HCT116 (cell line): ENCODE measurements around the gene USP21. TPM values are rescaled to one million over a fixed set of nuclear protein-coding genes. Genes with fewer than 3 reads are reported as not detected.

ENCODE experiments used
- ATAC-seq: fragments of 200-7000 bp; cut with Tn5 transposase; 2 replicates; pipeline ENCODE4 v1.9.1; 2020; ENCODE audit warnings: mild to moderate bottlenecking, moderate library complexity
- BruUV-seq: library from RNA; stranded (reverse); fragments of 400-500 nt; replicated peaks from 2 replicates; lab custom pipeline; 2021; lab: Mats Ljungman, UMichigan
- CTCF ChIA-PET: fragments of 300-600 bp; sonication (Branson Sonifier 250); formaldehyde crosslinking; loops from one replicate; lab custom pipeline; 2021; ENCODE audit warnings: antibody characterized with exemption; lab: Charles Lee
- POLR2A ChIA-PET: fragments of 300-600, 350-600 bp; sonication (Branson Sonifier 250); formaldehyde crosslinking; loops from one replicate; lab custom pipeline; 2021; ENCODE audit warnings: antibody characterized with exemption; lab: Charles Lee
- RAD21 ChIA-PET, 2 experiments: fragments of 300-600 bp; sonication (Branson Sonifier 250); formaldehyde crosslinking; loops; one replicate each; lab custom pipeline; 2023; ENCODE audit warnings: low total read pairs in 2 of 2; ENCODE audit not compliant: uncharacterized antibody in 2 of 2, unreplicated experiment in 2 of 2, low non-redundant PET in 1 of 2; lab: Charles Lee
- DNase-seq: peaks from one replicate; pipeline ENCODE4 v3.0.0-alpha.2; 2010; ENCODE audit warnings: low read depth, low spot score
- H2AFZ ChIP-seq: fragments of 200-600 bp; shearing (Covaris generic), sonication (generic); 2 replicates; pipeline ENCODE4 v1.6.1; 2017; ENCODE audit warnings: low read depth, mixed run types, mixed read lengths, antibody characterized with exemption, low read length; ENCODE audit not compliant: poor library complexity, severe bottlenecking
- H3K27ac ChIP-seq: 2 replicates; pipeline ENCODE4 v1.5.1; 2012; ENCODE audit warnings: low read depth, low read length
- H3K27me3 ChIP-seq: fragments of 200-600 bp; sonication (generic); 2 replicates; pipeline ENCODE4 v1.6.1; 2016; ENCODE audit warnings: mixed run types, low read length, mixed read lengths; ENCODE audit not compliant: insufficient read depth
- H3K36me3 ChIP-seq, 2 experiments: fragments of 200-500 bp in 1 of 2; fragments of 200-600 bp in 1 of 2; sonication (Bioruptor generic) in 1 of 2; sonication (generic) in 1 of 2; 2 replicates each; pipeline versions ENCODE4 v1.5.1 to v1.6.1; 2014 to 2016; ENCODE audit warnings: low read length in 2 of 2, inconsistent platforms in 1 of 2, mixed read lengths in 1 of 2, mixed run types in 1 of 2; ENCODE audit not compliant: insufficient read depth in 2 of 2, control insufficient read depth in 1 of 2
- H3K4me1 ChIP-seq, 2 experiments: fragments of 200-600 bp in 1 of 2; sonication (generic) in 1 of 2; 2 replicates each; pipeline versions ENCODE4 v1.5.1 to v1.6.1; 2012 to 2017; ENCODE audit warnings: low read length in 2 of 2, inconsistent platforms in 1 of 2, mild to moderate bottlenecking in 1 of 2, mixed read lengths in 1 of 2, mixed run types in 1 of 2, moderate library complexity in 1 of 2; ENCODE audit not compliant: insufficient read depth in 2 of 2, control insufficient read depth in 1 of 2
- H3K4me2 ChIP-seq: fragments of 200-600 bp; sonication (generic); 2 replicates; pipeline ENCODE4 v1.6.1; 2017; ENCODE audit warnings: mixed run types, low read length, mixed read lengths
- H3K4me3 ChIP-seq, 2 experiments: fragments of 200-600 bp in 1 of 2; sonication (generic) in 1 of 2; replicated peaks in 1 of 2; 2 replicates each; pipeline ENCODE4 v1.5.1; 2011 to 2016; ENCODE audit warnings: low read length in 2 of 2, control low read depth in 1 of 2, low read depth in 1 of 2, mild to moderate bottlenecking in 1 of 2, mixed read lengths in 1 of 2, mixed run types in 1 of 2
- H3K79me2 ChIP-seq: fragments of 200-600 bp; sonication (generic); 2 replicates; pipeline ENCODE4 v1.6.1; 2017; ENCODE audit warnings: mild to moderate bottlenecking, mixed run types, low read length, moderate library complexity, mixed read lengths; ENCODE audit not compliant: insufficient read depth
- H3K9ac ChIP-seq: fragments of 200-600 bp; sonication (generic); 2 replicates; pipeline ENCODE4 v1.6.1; 2016; ENCODE audit warnings: low read length, mixed read lengths
- H3K9me2 ChIP-seq: fragments of 200-600 bp; sonication (generic), shearing (Covaris generic); 2 replicates; pipeline ENCODE4 v1.6.1; 2017; ENCODE audit warnings: mixed run types, mild to moderate bottlenecking, moderate library complexity; ENCODE audit not compliant: insufficient read depth
- H3K9me3 ChIP-seq, 2 experiments: fragments of 200-500 bp in 1 of 2; fragments of 200-600 bp in 1 of 2; sonication (Bioruptor generic) in 1 of 2; sonication (generic) in 1 of 2; 2 replicates each; pipeline ENCODE4 v1.6.1; 2014 to 2017; ENCODE audit warnings: low read length in 2 of 2, mixed read lengths in 2 of 2, inconsistent platforms in 1 of 2, low read depth in 1 of 2, mild to moderate bottlenecking in 1 of 2, mixed run types in 1 of 2, moderate library complexity in 1 of 2; ENCODE audit not compliant: control insufficient read depth in 1 of 2, insufficient read depth in 1 of 2
- H4K20me1 ChIP-seq: fragments of 200-600 bp; sonication (generic), shearing (Covaris generic); 2 replicates; pipeline ENCODE4 v1.6.1; 2017; ENCODE audit warnings: mixed run types, mild to moderate bottlenecking, moderate library complexity; ENCODE audit not compliant: insufficient read depth
- ATF3 ChIP-seq: IDR thresholded peaks from 2 replicates; pipeline ENCODE4 v1.6.1; 2012
- CBX3 ChIP-seq: IDR thresholded peaks from 2 replicates; pipeline ENCODE4 v1.6.1; 2012; ENCODE audit warnings: low read depth
- CEBPB ChIP-seq: IDR thresholded peaks from 2 replicates; pipeline ENCODE4 v1.6.1; 2012; ENCODE audit warnings: low read depth
- CTCF ChIP-seq, 3 experiments: fragments of 200-600 bp in 1 of 3; sonication (generic) in 1 of 3; IDR thresholded peaks in 2 of 3; conservative IDR thresholded peaks in 1 of 3; 2 replicates each; pipeline ENCODE4 v1.5.1; 2012 to 2017; ENCODE audit warnings: low read depth in 2 of 3, low read length in 2 of 3, antibody characterized with exemption in 1 of 3, borderline replicate concordance in 1 of 3, control low read depth in 1 of 3, mild to moderate bottlenecking in 1 of 3, mixed read lengths in 1 of 3, mixed run types in 1 of 3, moderate library complexity in 1 of 3; ENCODE audit not compliant: insufficient read depth in 1 of 3
- FOSL1 ChIP-seq: IDR thresholded peaks from 2 replicates; pipeline ENCODE4 v1.6.1; 2012; ENCODE audit warnings: low read depth
- JUND ChIP-seq: IDR thresholded peaks from 2 replicates; pipeline ENCODE4 v1.6.1; 2012
- MAX ChIP-seq: IDR thresholded peaks from 2 replicates; pipeline ENCODE4 v1.6.1; 2012
- POLR2AphosphoS5 ChIP-seq: IDR thresholded peaks from 2 replicates; pipeline ENCODE4 v1.6.1; 2011; ENCODE audit warnings: mild to moderate bottlenecking, low read depth, low read length, moderate library complexity
- SIN3A ChIP-seq: IDR thresholded peaks from 2 replicates; pipeline ENCODE4 v1.6.1; 2012; ENCODE audit warnings: low read depth
- SP1 ChIP-seq: IDR thresholded peaks from 2 replicates; pipeline ENCODE4 v1.6.1; 2012; ENCODE audit warnings: low read depth
- SRF ChIP-seq: IDR thresholded peaks from 2 replicates; pipeline ENCODE4 v1.6.1; 2012; ENCODE audit warnings: low read depth
- YY1 ChIP-seq: IDR thresholded peaks from 2 replicates; pipeline ENCODE4 v1.6.1; 2011; ENCODE audit warnings: low read length, low read depth, moderate library complexity, mild to moderate bottlenecking; ENCODE audit not compliant: insufficient replicate concordance; ENCODE audit errors: extremely low read depth
- ZBTB33 ChIP-seq: IDR thresholded peaks from 2 replicates; pipeline ENCODE4 v1.6.1; 2011; ENCODE audit warnings: mild to moderate bottlenecking, low read length, moderate library complexity; ENCODE audit not compliant: insufficient replicate concordance; ENCODE audit errors: extremely low read depth
- ZFX ChIP-seq: fragments of 450-650 bp; IDR thresholded peaks from 2 replicates; pipeline ENCODE4 v1.6.1; 2017
- ZNF274 ChIP-seq: fragments of 200-500 bp; sonication (Bioruptor generic); IDR thresholded peaks from 2 replicates; pipeline ENCODE4 v1.6.1; 2014; ENCODE audit warnings: mild to moderate bottlenecking, low read depth, low read length, inconsistent platforms
- intact Hi-C: fragments of 100-400 bp; cut with micrococcal nuclease; formaldehyde crosslinking; loops from 2 replicates; pipeline ENCODE4 v1.10.0; 2022
- total RNA-seq: library from RNA; stranded (reverse); gene quantifications from one replicate; pipeline ENCODE4 v1.2.1, GENCODE V29; 2021; ENCODE audit not compliant: unreplicated experiment

USP21 gene
- total RNA-seq, 1 experiment from 2014 or later: 22.1 TPM

- ChIA-PET CTCF (interaction anchor here (0.8 to 2.8 kb wide), 9 partner anchors 10 to 575 kb away, joined by 3 to 10 read pairs (median 7); partner anchors contain the start of genes B4GALT3, DEDD, NDUFS2 and TOMM40L), RAD21 (no interaction called here), POLR2A (interaction anchor here (0.7 to 3.1 kb wide), 14 partner anchors 9 to 215 kb away, joined by 3 to 24 read pairs (median 6); partner anchors contain the start of genes B4GALT3, DEDD, NDUFS2 and NIT1)
- TF ChIP-seq CEBPB (no peak), YY1 (no peak), CBX3 (no peak), FOSL1 (no peak), SP1 (no peak), ZBTB33 (no peak), JUND (no peak), SIN3A (no peak), SRF (no peak), CTCF (IDR thresholded peaks at IDR 0.05 in 2 of 3, conservative IDR thresholded peaks at IDR 0.05 in 1 of 3; ENCODE audit: borderline replicate concordance in 1 of 3, insufficient read depth in 1 of 3, low read depth in 2 of 3, low read length in 2 of 3) (no peak), ZFX (no peak; the same call in 1 of the 2 replicates), ZNF274 (no peak), ATF3 (no peak), MAX (no peak), POLR2AphosphoS5 (no peak)
- peak overlapping the region; percentile 71 to 82 for H3K4me3 ChIP-seq
- intact Hi-C loops: no loop called here
- H3K79me2 ChIP-seq: no peaks in the 10 kb centered on the region; the same call in 1 of the 2 replicates
- H3K27me3 ChIP-seq: no peaks in the 10 kb centered on the region
- peak overlapping the region; percentile 65 for H3K27ac ChIP-seq
- H3K4me2 ChIP-seq: peak overlapping the region; percentile 87
- peak overlapping the region; percentile 82 for H3K9ac ChIP-seq
- no peak overlapping the region for H2AFZ ChIP-seq
- H4K20me1 ChIP-seq: no peaks in the 10 kb centered on the region
- no peak for DNase-seq
- no peaks in the 10 kb centered on the region for H3K9me3 ChIP-seq
- peak; percentile 24 for ATAC-seq
- H3K36me3 ChIP-seq: peaks cover 11 to 33% of the 10 kb centered on the region in 2 experiments; a peak in 2 of 4 replicates
- H3K9me2 ChIP-seq: no peaks in the 10 kb centered on the region
- H3K4me1 ChIP-seq: peaks cover 3 to 31% of the 10 kb centered on the region in 2 experiments; a peak in 3 of 4 replicates
- TSS peak; percentile 39 for BruUV-seq
These were observed 7.6 kb downstream of the USP21 start for GRCh38 chr1:161166669-161167548.
